T-cell (primary cell): ENCODE measurements around the gene KLB. TPM values are rescaled to one million over a fixed set of nuclear protein-coding genes. Genes with fewer than 3 reads are reported as not detected.
A peak's percentile ranks its signal among the peaks of the same experiment; 100 is the strongest.

Source experiments
- ATAC-seq, 4 experiments: fragments of 200-7000 bp in 3 of 4; fragments of 150-1000 bp in 1 of 4; cut with Tn5 transposase; replicated peaks in 1 of 4; 1 replicate in 3 of 4; 2 replicates in 1 of 4; pipeline ENCODE4 v1.10.0; 2021; ENCODE audit warnings: moderate library complexity in 3 of 4, mild to moderate bottlenecking in 2 of 4, moderate number of reproducible peaks in 1 of 4
- CTCF ChIA-PET, 2 donors: fragments of 300-600 bp; sonication (Branson Sonifier 250); formaldehyde crosslinking; loops; one replicate each; lab custom pipeline; 2022; ENCODE audit warnings: antibody characterized with exemption in 2 of 2; lab: Charles Lee
- POLR2A ChIA-PET, 2 donors: fragments of 300-600 bp; sonication (Branson Sonifier 250); formaldehyde crosslinking; loops; one replicate each; lab custom pipeline; 2022; ENCODE audit warnings: antibody characterized with exemption in 2 of 2; lab: Charles Lee
- DNase-seq, 35 experiments: peaks; one replicate each; pipeline versions ENCODE4 v3.0.0 to v3.0.0-alpha.2; 2013 to 2023
- H3K27ac ChIP-seq: one replicate; pipeline ENCODE4 v1.5.1; 2013; ENCODE audit warnings: low read length
- H3K27me3 ChIP-seq, 2 experiments: replicated peaks in 1 of 2; 1 replicate in 1 of 2; 2 replicates in 1 of 2; pipeline versions ENCODE4 v1.6.1 to v1.7.0; 2013; ENCODE audit warnings: low read length in 1 of 2, mixed read lengths in 1 of 2; ENCODE audit not compliant: control insufficient read depth in 2 of 2, insufficient read depth in 2 of 2; ENCODE audit errors: extremely low read depth in 1 of 2
- H3K36me3 ChIP-seq, 2 donors: 1 replicate in 1 of 2; 2 replicates in 1 of 2; pipeline versions ENCODE4 v1.6.1 to v1.7.0; 2013; ENCODE audit warnings: low read length in 1 of 2; ENCODE audit not compliant: control insufficient read depth in 2 of 2, insufficient read depth in 1 of 2; ENCODE audit errors: extremely low read depth in 1 of 2
- H3K4me1 ChIP-seq, 2 experiments: 1 replicate in 1 of 2; 2 replicates in 1 of 2; pipeline versions ENCODE4 v1.6.1 to v1.7.0; 2013; ENCODE audit warnings: low read length in 2 of 2, mixed read lengths in 1 of 2; ENCODE audit not compliant: insufficient read depth in 2 of 2, control insufficient read depth in 1 of 2; ENCODE audit errors: extremely low read depth in 1 of 2
- H3K4me3 ChIP-seq, 2 donors: 1 replicate in 1 of 2; 2 replicates in 1 of 2; pipeline versions ENCODE4 v1.5.1 to v1.7.0; 2013; ENCODE audit warnings: mild to moderate bottlenecking in 2 of 2, low read length in 1 of 2, moderate library complexity in 1 of 2; ENCODE audit not compliant: control insufficient read depth in 1 of 2; ENCODE audit errors: extremely low read depth in 1 of 2
- H3K9me3 ChIP-seq: 2 replicates; pipeline ENCODE4 v1.7.0; 2013
- H3K27ac Mint-ChIP-seq, 2 donors: one replicate each; pipeline ENCODE4 v1.8.0; 2020 to 2021; ENCODE audit warnings: mild to moderate bottlenecking in 2 of 2, mixed read lengths in 2 of 2
- H3K27me3 Mint-ChIP-seq, 2 donors: one replicate each; pipeline ENCODE4 v1.8.0; 2021 to 2022; ENCODE audit warnings: mixed read lengths in 2 of 2
- H3K36me3 Mint-ChIP-seq: one replicate; pipeline ENCODE4 v1.8.0; 2021; ENCODE audit warnings: mixed read lengths
- H3K4me1 Mint-ChIP-seq, 3 donors: one replicate each; pipeline ENCODE4 v1.8.0; 2020 to 2022; ENCODE audit warnings: mixed read lengths in 3 of 3, mild to moderate bottlenecking in 1 of 3
- H3K4me3 Mint-ChIP-seq, 3 donors: one replicate each; pipeline ENCODE4 v1.8.0; 2020 to 2022; ENCODE audit warnings: mild to moderate bottlenecking in 3 of 3, mixed read lengths in 3 of 3, moderate library complexity in 3 of 3
- H3K9me3 Mint-ChIP-seq, 3 donors: one replicate each; pipeline ENCODE4 v1.8.0; 2020 to 2022; ENCODE audit warnings: mixed read lengths in 3 of 3
- WGBS: methylation state at CpG from one replicate; pipeline ENCODE4 v1.1.5; 2013; ENCODE audit warnings: missing lambda C conversion rate; ENCODE audit not compliant: insufficient coverage; 5-methylcytosine and 5-hydroxymethylcytosine counted together
- total RNA-seq, 35 experiments: library from RNA in 6 of 35; stranded (reverse) in 6 of 35; fragments of 120-200 nt in 1 of 35; gene quantifications; one replicate each; pipeline versions ENCODE4 v1.2.1 to v1.2.4 and lab custom pipeline; 2013 to 2026

KLB gene
- total RNA-seq, 5 donors from 2014 or later (not counting 1 experiment from before 2014, with no cell fraction given): 0.06 TPM; not detected in 4

DNA sequence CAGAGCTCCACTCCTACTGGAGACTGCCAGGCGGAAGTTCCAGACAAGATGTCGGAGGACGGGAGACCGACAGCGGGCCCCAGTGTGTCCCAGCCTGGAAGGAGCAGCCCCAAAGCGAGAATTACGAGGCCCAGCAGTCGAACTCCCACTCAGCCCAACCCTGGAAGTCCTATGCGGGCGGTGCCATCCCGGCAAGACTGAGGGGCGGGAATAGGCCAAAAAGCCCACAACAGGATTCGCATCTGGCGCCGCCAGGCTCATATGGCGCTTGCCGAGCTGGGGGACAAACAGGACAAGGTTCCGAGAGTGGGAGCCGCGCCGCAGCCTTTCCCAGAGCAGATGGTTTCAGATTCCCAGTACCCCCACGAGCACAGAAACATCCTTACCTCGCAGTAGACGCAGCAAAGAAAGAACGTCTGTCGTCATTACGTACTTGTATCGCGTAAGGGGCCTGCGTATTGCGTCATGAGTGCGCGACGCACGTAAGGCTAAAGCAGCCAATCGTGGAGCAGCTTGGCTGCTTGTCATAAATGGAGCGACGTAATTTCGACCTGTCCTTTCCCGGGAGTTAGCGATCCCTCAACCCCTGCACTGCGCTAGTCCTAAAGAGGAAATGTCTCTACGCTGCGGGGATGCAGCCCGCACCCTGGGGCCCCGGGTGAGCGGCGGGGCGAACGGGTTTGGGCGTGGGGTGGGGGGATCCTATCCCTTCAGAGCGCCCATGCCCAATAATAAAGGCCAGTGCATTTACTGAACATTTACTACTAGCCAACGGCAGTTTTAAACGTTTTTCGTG, 52.0 kb downstream of the KLB start, which contains the start of the genes LIAS and RPL9:
LIAS (plus strand) TSS at position 552 of the 796 bp plus-strand sequence; CDS start at position 614, 62 bp downstream.
RPL9 (minus strand) TSS at position 418 of the 796 bp plus-strand sequence. CDS start 483 bp downstream, outside the sequence.
- Mint-ChIP-seq H3K27ac (peak within 1 kb of the TSS; percentile 98 to 99), H3K36me3 (peaks cover 47% of the 10 kb centered on the region), H3K9me3 (no peaks in the 10 kb centered on the region), H3K4me3 (peak within 1 kb of the TSS; percentile 92 to 96 (median 95)), H3K4me1 (peaks cover 49 to 57% (median 51%) of the 10 kb centered on the region in 3 donors), H3K27me3 (no peaks in the 10 kb centered on the region)
- Histone ChIP-seq H3K9me3 (no peaks in the 10 kb centered on the region), H3K4me3 (peak within 1 kb of the TSS; percentile 77 to 98), H3K27ac (peak within 1 kb of the TSS; percentile 97), H3K4me1 (peaks cover 15 to 20% of the 10 kb centered on the region in 2 experiments), H3K36me3 (peaks cover 5 to 52% of the 10 kb centered on the region in 2 donors), H3K27me3 (no peaks in the 10 kb centered on the region)
- peak; percentile 80 to 99 (median 91) for DNase-seq
- ChIA-PET CTCF (interaction anchor here in 1 of 2 donors (2.1 kb wide), 1 partner anchor 10 kb away, joined by 13 read pairs; no protein-coding TSS in a partner anchor), POLR2A (interaction anchor here (0.6 to 2.5 kb wide), 12 partner anchors 10 to 1632 kb away, joined by 3 to 15 read pairs (median 4); partner anchors contain the start of genes PGM2 (in 1 of the 2) and RFC1 (in 1 of the 2))
- WGBS: under 1% methylated on average over 46 of the region's 55 CpGs
- peak; percentile 85 to 86 (median 86) for ATAC-seq

GRCh38 chr4:39464886-39465501, 58.3 kb downstream of the KLB start:
- no peaks in the 10 kb centered on the region for H3K9me3 Mint-ChIP-seq
- no peak overlapping the region for H3K4me3 ChIP-seq
- peaks cover 29% of the 10 kb centered on the region for H3K36me3 Mint-ChIP-seq
- no peak for DNase-seq
- H3K4me1 Mint-ChIP-seq: peaks cover 7 to 15% (median 8%) of the 10 kb centered on the region in 3 donors
- peaks cover 2 to 41% of the 10 kb centered on the region in 2 donors for H3K36me3 ChIP-seq
- H3K27ac Mint-ChIP-seq: no peak overlapping the region
- WGBS: 60% methylated on average over 2 of the region's 2 CpGs
- peaks cover under 1 to 2% of the 10 kb centered on the region in 2 experiments for H3K4me1 ChIP-seq
- ChIA-PET CTCF (interaction anchor here (0.6 to 1.0 kb wide), 2 partner anchors 505 to 513 kb away, joined by 4 to 6 read pairs; partner anchors contain the start of gene PDS5A (in 1 of the 2)), POLR2A (no interaction called here)
- H3K27me3 Mint-ChIP-seq: no peaks in the 10 kb centered on the region
- no peak for ATAC-seq
- no peak overlapping the region for H3K27ac ChIP-seq
- H3K9me3 ChIP-seq: no peaks in the 10 kb centered on the region
- H3K4me3 Mint-ChIP-seq: no peak overlapping the region
- H3K27me3 ChIP-seq: no peaks in the 10 kb centered on the region

GRCh38 chr4:39466747-39467146, 60.0 kb downstream of the KLB start:
- ATAC-seq (no peak), DNase-seq (no peak)
- Mint-ChIP-seq H3K9me3 (no peaks in the 10 kb centered on the region), H3K4me3 (no peak overlapping the region), H3K27me3 (no peaks in the 10 kb centered on the region), H3K27ac (no peak overlapping the region), H3K36me3 (peaks cover 29% of the 10 kb centered on the region), H3K4me1 (peaks cover 2 to 6% (median 6%) of the 10 kb centered on the region in 3 donors)
- WGBS: no CpG with 5 or more reads among the region's 4 CpGs
- H3K27me3 ChIP-seq: no peaks in the 10 kb centered on the region
- H3K36me3 ChIP-seq: peaks cover 2 to 47% of the 10 kb centered on the region in 2 donors
- H3K4me1 ChIP-seq: no peaks in the 10 kb centered on the region
- POLR2A ChIA-PET: interaction anchor here (0.6 to 0.8 kb wide), 3 partner anchors 11 to 486 kb away, joined by 3 to 4 read pairs (median 3); no protein-coding TSS in a partner anchor
- H3K4me3 ChIP-seq: no peak overlapping the region
- no peak overlapping the region for H3K27ac ChIP-seq
- no peaks in the 10 kb centered on the region for H3K9me3 ChIP-seq
- CTCF ChIA-PET: interaction anchor here (0.5 to 1.3 kb wide), 6 partner anchors 9 to 1476 kb away, joined by 3 to 5 read pairs (median 4); no protein-coding TSS in a partner anchor

DNA sequence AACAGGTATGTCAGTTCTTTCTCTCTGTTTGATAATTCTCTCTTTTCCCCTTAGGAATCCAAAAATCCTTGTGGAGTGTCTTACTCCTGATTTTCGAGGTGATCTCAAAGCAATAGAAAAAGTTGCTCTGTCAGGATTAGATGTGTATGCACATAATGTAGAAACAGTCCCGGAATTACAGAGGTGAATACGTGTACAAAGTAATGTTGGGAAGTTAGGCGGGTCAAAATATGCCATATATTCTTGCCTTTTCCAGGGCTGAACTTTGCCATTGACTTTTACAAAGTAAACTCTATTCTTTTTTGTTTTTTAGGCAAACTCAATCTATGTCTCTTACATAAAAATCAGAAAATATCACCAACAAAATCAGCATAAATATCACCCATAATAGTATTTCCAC, 60.7 kb downstream of the KLB start:
- 83% methylated on average over 2 of the region's 4 CpGs for WGBS
- no peaks in the 10 kb centered on the region for H3K27me3 Mint-ChIP-seq
- Histone ChIP-seq H3K9me3 (no peaks in the 10 kb centered on the region), H3K36me3 (peaks cover 2 to 51% of the 10 kb centered on the region in 2 donors), H3K4me1 (no peaks in the 10 kb centered on the region), H3K27me3 (no peaks in the 10 kb centered on the region), H3K27ac (no peak overlapping the region), H3K4me3 (no peak overlapping the region)
- DNase-seq: no peak
- H3K4me1 Mint-ChIP-seq: peaks cover 2 to 6% (median 6%) of the 10 kb centered on the region in 3 donors
- no peak overlapping the region for H3K27ac Mint-ChIP-seq
- no peaks in the 10 kb centered on the region for H3K9me3 Mint-ChIP-seq
- no peak for ATAC-seq
- peaks cover 33% of the 10 kb centered on the region for H3K36me3 Mint-ChIP-seq
- H3K4me3 Mint-ChIP-seq: no peak overlapping the region
- POLR2A ChIA-PET: no interaction called here
- CTCF ChIA-PET: interaction anchor here (0.5 to 1.3 kb wide), 2 partner anchors 506 to 1477 kb away, joined by 3 to 5 read pairs; no protein-coding TSS in a partner anchor

- 100% methylated on average over 2 of the region's 4 CpGs for WGBS
- Mint-ChIP-seq H3K27me3 (no peaks in the 10 kb centered on the region), H3K36me3 (peaks cover 22% of the 10 kb centered on the region), H3K9me3 (no peaks in the 10 kb centered on the region), H3K27ac (peak overlapping the region in 1 of 2 donors; percentile 55), H3K4me3 (no peak overlapping the region), H3K4me1 (peaks cover 2 to 6% (median 4%) of the 10 kb centered on the region in 3 donors)
- Histone ChIP-seq H3K27me3 (no peaks in the 10 kb centered on the region), H3K4me3 (no peak overlapping the region), H3K36me3 (peaks cover 0 to 45% of the 10 kb centered on the region in 2 donors), H3K27ac (no peak overlapping the region), H3K4me1 (no peaks in the 10 kb centered on the region), H3K9me3 (no peaks in the 10 kb centered on the region)
- DNase-seq (peak in 4 of 35 experiments; percentile 9 to 64 (median 16)), ATAC-seq (peak; percentile 71 to 84 (median 74))
- CTCF ChIA-PET: interaction anchor here (0.6 to 2.2 kb wide), 21 partner anchors 10 to 1769 kb away, joined by 3 to 20 read pairs (median 4); partner anchors contain the start of genes LIAS (in 1 of the 2), N4BP2 (in 1 of the 2), RPL9 (in 1 of the 2) and SMIM14 (in 1 of the 2)
- POLR2A ChIA-PET: interaction anchor here (0.5 to 1.2 kb wide), 6 partner anchors 11 to 727 kb away, joined by 3 to 8 read pairs (median 4); partner anchors contain the start of genes LIAS (in 1 of the 2), RHOH (in 1 of the 2) and RPL9 (in 1 of the 2)
Measured at GRCh38 chr4:39469429-39470077, 62.8 kb downstream of the KLB start.
